Kidney (tissue), 14 donors: Measurements from ENCODE around the gene FAM110C. TPM values are rescaled to one million over a fixed set of nuclear protein-coding genes. Genes with fewer than 3 reads are reported as not detected.
A peak's percentile ranks its signal among the peaks of the same experiment; 100 is the strongest.

Source experiments
- DNase-seq, 5 donors: peaks; one replicate each; pipeline ENCODE4 v3.0.0-alpha.2; 2013 to 2020
- FAIRE-seq: peaks from 2 replicates; lab custom pipeline; 2012; peaks lifted over from hg19 to GRCh38; lab: Jason Lieb, UNC
- H3K27ac ChIP-seq, 2 donors: one replicate each; pipeline ENCODE4 v1.7.0; 2013; ENCODE audit warnings: low read depth in 2 of 2, low read length in 2 of 2, inconsistent platforms in 1 of 2
- H3K27me3 ChIP-seq: one replicate; pipeline ENCODE4 v1.7.1; 2013; ENCODE audit warnings: low read length, inconsistent platforms; ENCODE audit not compliant: control insufficient read depth, insufficient read depth
- H3K36me3 ChIP-seq, 3 donors: one replicate each; pipeline versions ENCODE4 v1.7.0 to v1.7.1; 2013; ENCODE audit warnings: low read length in 3 of 3, control low read depth in 1 of 3, inconsistent platforms in 1 of 3; ENCODE audit not compliant: insufficient read depth in 3 of 3, control insufficient read depth in 2 of 3
- H3K4me1 ChIP-seq, 3 donors: one replicate each; pipeline versions ENCODE4 v1.7.0 to v1.7.1; 2013; ENCODE audit warnings: low read length in 3 of 3, inconsistent platforms in 1 of 3, low read depth in 1 of 3; ENCODE audit not compliant: control insufficient read depth in 2 of 3, insufficient read depth in 2 of 3
- H3K4me3 ChIP-seq, 3 donors: one replicate each; pipeline versions ENCODE4 v1.7.0 to v1.8.1; 2013; ENCODE audit warnings: low read length in 3 of 3, control low read depth in 1 of 3, inconsistent platforms in 1 of 3
- H3K9ac ChIP-seq, 3 donors: one replicate each; pipeline versions ENCODE4 v1.7.0 to v1.7.1; 2013; ENCODE audit warnings: low read length in 3 of 3, control low read depth in 1 of 3, inconsistent platforms in 1 of 3
- H3K9me3 ChIP-seq, 3 donors: one replicate each; pipeline versions ENCODE4 v1.7.0 to v1.7.1; 2013; ENCODE audit warnings: low read length in 3 of 3, control low read depth in 1 of 3, inconsistent platforms in 1 of 3; ENCODE audit not compliant: control insufficient read depth in 2 of 3, insufficient read depth in 1 of 3
- intact Hi-C: fragments of 100-400 bp; cut with DNase I; formaldehyde crosslinking; loops from one replicate; pipeline ENCODE4 v1.11.1; 2022
- polyA plus RNA-seq: library from polyadenylated mRNA; stranded (reverse); fragments of 350-450 nt; fragmentation: Illumina TruSeq; extraction: RNeasy Lipid Tissue Mini Kit (QIAGEN cat#74804); gene quantifications from one replicate; pipeline ENCODE4 v1.2.3, GENCODE V29; 2014; ENCODE audit warnings: low read depth, low replicate concordance; ENCODE audit not compliant: insufficient read depth
- total RNA-seq: library from RNA; stranded (reverse); fragmentation: NEBNext Ultra II Directional; extraction: Animal tissue kit (Norgen Biotek cat#: 25700); gene quantifications from one replicate; pipeline ENCODE4 v1.2.1, GENCODE V29; 2021
- TF ChIP-seq, protein P1 (sequence below): IDR thresholded peaks from 3 replicates; pipeline ENCODE4 v1.5.1; 2012; ENCODE audit warnings: mild to moderate bottlenecking, moderate library complexity, borderline replicate concordance; ENCODE audit not compliant: insufficient read depth; ENCODE audit errors: extremely low read depth
- donor health status: control.
- donor health status: control.
- donor health status: control.
- donor health status: control.
- donor health status: control.
- donor health status: DM: yes; HTN: yes; CAD: no.
- donor health status: Normal renal cell carcinoma (clear cell type).

FAM110C gene
- total and polyA plus RNA-seq, 2 donors from 2014 or later = 8.3 to 48.7 TPM

DNA sequence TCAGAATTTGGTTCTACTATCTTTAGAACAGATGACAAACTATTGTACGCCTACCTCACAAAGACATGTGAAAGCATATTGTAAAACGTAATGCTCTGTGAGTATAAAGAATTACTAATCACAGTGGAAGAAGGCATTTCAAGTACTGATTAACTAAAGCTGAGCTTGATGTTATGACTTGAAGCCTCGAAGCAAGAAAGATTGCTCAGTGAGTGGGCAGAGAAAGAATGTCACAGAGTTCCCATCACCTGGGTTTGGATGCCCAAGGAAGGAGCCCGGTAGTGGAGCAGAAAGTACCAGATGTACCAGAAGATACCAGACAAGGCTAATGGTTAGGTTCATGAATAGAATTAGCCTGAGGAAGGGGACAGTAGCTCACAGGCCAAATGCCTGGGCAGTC lies 39.5 kb upstream of the FAM110C start:
- no peak overlapping the region for H3K9ac ChIP-seq
- no peaks in the 10 kb centered on the region for H3K27me3 ChIP-seq
- TF ChIP-seq, protein P1, sequence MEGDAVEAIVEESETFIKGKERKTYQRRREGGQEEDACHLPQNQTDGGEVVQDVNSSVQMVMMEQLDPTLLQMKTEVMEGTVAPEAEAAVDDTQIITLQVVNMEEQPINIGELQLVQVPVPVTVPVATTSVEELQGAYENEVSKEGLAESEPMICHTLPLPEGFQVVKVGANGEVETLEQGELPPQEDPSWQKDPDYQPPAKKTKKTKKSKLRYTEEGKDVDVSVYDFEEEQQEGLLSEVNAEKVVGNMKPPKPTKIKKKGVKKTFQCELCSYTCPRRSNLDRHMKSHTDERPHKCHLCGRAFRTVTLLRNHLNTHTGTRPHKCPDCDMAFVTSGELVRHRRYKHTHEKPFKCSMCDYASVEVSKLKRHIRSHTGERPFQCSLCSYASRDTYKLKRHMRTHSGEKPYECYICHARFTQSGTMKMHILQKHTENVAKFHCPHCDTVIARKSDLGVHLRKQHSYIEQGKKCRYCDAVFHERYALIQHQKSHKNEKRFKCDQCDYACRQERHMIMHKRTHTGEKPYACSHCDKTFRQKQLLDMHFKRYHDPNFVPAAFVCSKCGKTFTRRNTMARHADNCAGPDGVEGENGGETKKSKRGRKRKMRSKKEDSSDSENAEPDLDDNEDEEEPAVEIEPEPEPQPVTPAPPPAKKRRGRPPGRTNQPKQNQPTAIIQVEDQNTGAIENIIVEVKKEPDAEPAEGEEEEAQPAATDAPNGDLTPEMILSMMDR = no peak
- H3K9me3 ChIP-seq = no peaks in the 10 kb centered on the region
- H3K36me3 ChIP-seq = no peaks in the 10 kb centered on the region
- DNase-seq (peak in 1 of 5 donors; percentile 30), FAIRE-seq (no peak)
- intact Hi-C loops = no loop called here
- H3K4me1 ChIP-seq = no peaks in the 10 kb centered on the region
- no peak overlapping the region for H3K4me3 ChIP-seq
- no peak overlapping the region for H3K27ac ChIP-seq

DNA sequence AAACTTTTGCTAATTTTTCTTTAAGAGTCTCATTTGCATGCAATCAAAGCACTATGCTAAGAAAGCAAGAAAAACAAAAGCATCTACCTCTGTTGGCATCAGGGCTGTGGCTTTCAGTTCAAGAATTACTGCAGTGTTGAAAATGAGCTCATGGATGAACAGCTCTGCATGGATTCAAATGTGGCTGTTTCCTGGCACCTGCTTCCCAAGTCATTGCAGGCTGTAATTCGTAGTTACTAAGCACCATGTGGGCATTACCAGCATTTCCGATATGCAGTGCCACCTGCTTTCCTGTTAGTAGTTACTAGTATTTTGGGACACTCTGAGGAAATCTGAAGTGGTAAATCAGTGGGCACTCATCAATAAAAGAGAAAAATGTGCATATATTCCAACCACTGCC lies 37.8 kb upstream of the FAM110C start:
- H3K36me3 ChIP-seq = no peaks in the 10 kb centered on the region
- TF ChIP-seq, protein P1 = no peak
- no peaks in the 10 kb centered on the region for H3K9me3 ChIP-seq
- no peaks in the 10 kb centered on the region for H3K4me1 ChIP-seq
- no peaks in the 10 kb centered on the region for H3K27me3 ChIP-seq
- intact Hi-C loops = no loop called here
- no peak overlapping the region for H3K27ac ChIP-seq
- DNase-seq (peak in 2 of 5 donors; percentile 25 to 42), FAIRE-seq (no peak)
- no peak overlapping the region for H3K4me3 ChIP-seq
- H3K9ac ChIP-seq = no peak overlapping the region

GRCh38 chr2:80971-81736 lies 34.8 kb upstream of the FAM110C start:
- Histone ChIP-seq H3K27ac (no peak overlapping the region), H3K27me3 (no peaks in the 10 kb centered on the region), H3K9me3 (no peaks in the 10 kb centered on the region), H3K36me3 (no peaks in the 10 kb centered on the region), H3K4me1 (no peaks in the 10 kb centered on the region), H3K9ac (no peak overlapping the region), H3K4me3 (no peak overlapping the region)
- no peak for DNase-seq
- no peak for FAIRE-seq
- TF ChIP-seq, protein P1 = peak; percentile 27
- intact Hi-C loops = no loop called here
